HepG2 (cell line): ENCODE results near the gene SRCIN1. TPM values are rescaled to one million over a fixed set of nuclear protein-coding genes. Genes with fewer than 3 reads are reported as not detected.

Source experiments
- ATAC-seq: fragments of 200-7000 bp; cut with Tn5 transposase; 3 replicates; pipeline ENCODE4 v1.9.1; 2020; ENCODE audit warnings: mild to moderate bottlenecking, moderate library complexity
- BruUV-seq: library from RNA; stranded (reverse); fragments of 400-500 nt; replicated peaks from 2 replicates; lab custom pipeline; 2021; lab: Mats Ljungman, UMichigan
- CTCF ChIA-PET: fragments of 300-600 bp; formaldehyde crosslinking; extraction: SDS; loops from one replicate; lab custom pipeline; 2021; ENCODE audit warnings: low total read pairs, inconsistent platforms, low intra/inter-chr PET ratio; lab: Yijun Ruan, JAX
- POLR2A ChIA-PET: fragments of 350-600 bp; sonication (Branson Sonifier 250); formaldehyde crosslinking; loops from one replicate; lab custom pipeline; 2020; ENCODE audit warnings: antibody characterized with exemption, inconsistent platforms; lab: Yijun Ruan, JAX
- DNase-seq: peaks from one replicate; pipeline ENCODE4 v3.0.0-alpha.2; 2015; ENCODE audit warnings: low spot score
- FAIRE-seq: peaks from 3 replicates; lab custom pipeline; 2011; peaks lifted over from hg19 to GRCh38; lab: Jason Lieb, UNC
- H2AFZ ChIP-seq: one replicate; pipeline ENCODE4 v1.6.1; 2011; ENCODE audit warnings: low read length, inconsistent platforms
- H3K27ac ChIP-seq: fragments of 300-600 bp; 3 replicates; pipeline ENCODE4 v1.8.0; 2011; ENCODE audit warnings: mixed run types, mild to moderate bottlenecking, mixed read lengths, low read length, inconsistent platforms; ENCODE audit not compliant: insufficient read depth; ENCODE audit errors: extremely low read length
- H3K27me3 ChIP-seq, 2 experiments: fragments of 200-600 bp in 1 of 2; 2 replicates in 1 of 2; 3 replicates in 1 of 2; pipeline versions ENCODE4 v1.6.0 to v1.8.0; 2011; ENCODE audit warnings: low read length in 2 of 2, mild to moderate bottlenecking in 2 of 2, moderate library complexity in 2 of 2, inconsistent platforms in 1 of 2; ENCODE audit not compliant: insufficient read depth in 2 of 2, control insufficient read depth in 1 of 2
- H3K36me3 ChIP-seq, 2 experiments: fragments of 200-600 bp in 1 of 2; replicated peaks in 1 of 2; 2 replicates in 1 of 2; 3 replicates in 1 of 2; pipeline versions ENCODE4 v1.5.1 to v1.8.0; 2011; ENCODE audit warnings: low read length in 2 of 2, inconsistent platforms in 1 of 2; ENCODE audit not compliant: insufficient read depth in 2 of 2, control insufficient read depth in 1 of 2
- H3K4me1 ChIP-seq: 2 replicates; pipeline ENCODE4 v1.5.1; 2012; ENCODE audit warnings: low read length, inconsistent platforms; ENCODE audit not compliant: insufficient read depth
- H3K4me2 ChIP-seq: 2 replicates; pipeline ENCODE4 v1.6.0; 2011; ENCODE audit warnings: low read depth, low read length, inconsistent platforms
- H3K4me3 ChIP-seq, 3 experiments: fragments of 200-600 bp in 1 of 3; sonication (generic), shearing (Covaris generic) in 1 of 3; replicated peaks in 1 of 3; 2 replicates each; pipeline ENCODE4 v1.5.1; 2011 to 2016; ENCODE audit warnings: low read length in 3 of 3, inconsistent platforms in 2 of 3, low read depth in 2 of 3, mild to moderate bottlenecking in 2 of 3, control low read depth in 1 of 3, mixed read lengths in 1 of 3; ENCODE audit not compliant: insufficient read depth in 1 of 3
- H3K79me2 ChIP-seq: one replicate; pipeline ENCODE4 v1.6.1; 2011; ENCODE audit warnings: low read length, inconsistent platforms; ENCODE audit not compliant: insufficient read depth
- H3K9ac ChIP-seq: 2 replicates; pipeline ENCODE4 v1.6.0; 2011; ENCODE audit warnings: mild to moderate bottlenecking, low read depth, low read length, inconsistent platforms; ENCODE audit not compliant: insufficient read depth
- H3K9me3 ChIP-seq: 2 replicates; pipeline ENCODE4 v1.5.1; 2012; ENCODE audit warnings: mild to moderate bottlenecking, low read length
- H4K20me1 ChIP-seq: 2 replicates; pipeline ENCODE4 v1.6.0; 2011; ENCODE audit warnings: inconsistent platforms, mild to moderate bottlenecking, low read length, moderate library complexity; ENCODE audit not compliant: insufficient read depth
- ASH2L ChIP-seq: fragments of 300-600, 200-600 bp; sonication (generic); IDR thresholded peaks from 2 replicates; pipeline ENCODE4 v1.7.0; 2017; ENCODE audit warnings: low read depth, mild to moderate bottlenecking, moderate library complexity, mixed read lengths, low read length; ENCODE audit not compliant: insufficient read length
- CEBPB ChIP-seq: IDR thresholded peaks from 2 replicates; pipeline ENCODE4 v1.6.1; 2011; ENCODE audit warnings: low read depth, low read length, improper control_type of control experiment, borderline replicate concordance
- ETV6 ChIP-seq: sonication (generic); formaldehyde crosslinking; conservative IDR thresholded peaks from 2 replicates; pipeline ENCODE4 v1.4.0; 2020; ENCODE audit warnings: missing genetic modification reagents
- GLI4 ChIP-seq: sonication (generic); formaldehyde crosslinking; IDR thresholded peaks from 2 replicates; pipeline ENCODE4 v1.5.1; 2020; ENCODE audit warnings: missing genetic modification reagents, mild to moderate bottlenecking, moderate library complexity, borderline replicate concordance
- GPN1 ChIP-seq: sonication (generic); formaldehyde crosslinking; IDR thresholded peaks from 2 replicates; pipeline ENCODE4 v1.5.1; 2020; ENCODE audit warnings: missing genetic modification reagents, borderline replicate concordance
- MTA1 ChIP-seq: sonication (generic); formaldehyde crosslinking; IDR thresholded peaks from 2 replicates; pipeline ENCODE4 v1.4.0; 2020; ENCODE audit warnings: missing genetic modification reagents, mild to moderate bottlenecking, borderline replicate concordance
- RAD51 ChIP-seq: fragments of 450-650 bp; IDR thresholded peaks from 2 replicates; pipeline ENCODE4 v1.6.1; 2016; ENCODE audit warnings: borderline replicate concordance
- SETDB1 ChIP-seq: sonication (generic); formaldehyde crosslinking; IDR thresholded peaks from 2 replicates; pipeline ENCODE4 v1.5.1; 2020; ENCODE audit warnings: missing genetic modification reagents, mild to moderate bottlenecking, borderline replicate concordance
- ZBTB20 ChIP-seq: sonication (generic); formaldehyde crosslinking; IDR thresholded peaks from 2 replicates; pipeline ENCODE4 v1.8.1; 2023; ENCODE audit warnings: missing genetic modification reagents, low read depth, mild to moderate bottlenecking, borderline replicate concordance
- ZBTB26 ChIP-seq: IDR thresholded peaks from 2 replicates; pipeline ENCODE4 v1.6.1; 2016; ENCODE audit warnings: missing compliant biosample characterization, missing genetic modification reagents, borderline replicate concordance
- ZFP90 ChIP-seq: sonication (generic); formaldehyde crosslinking; IDR thresholded peaks from 2 replicates; pipeline ENCODE4 v1.8.0; 2022; ENCODE audit warnings: missing genetic modification reagents, mild to moderate bottlenecking, inconsistent platforms, borderline replicate concordance
- ZNF121 ChIP-seq: sonication (generic); formaldehyde crosslinking; IDR thresholded peaks from 2 replicates; pipeline ENCODE4 v1.5.0; 2020; ENCODE audit warnings: mild to moderate bottlenecking, missing genetic modification reagents
- ZNF383 ChIP-seq: sonication (generic); formaldehyde crosslinking; IDR thresholded peaks from 2 replicates; pipeline ENCODE4 v1.4.0; 2020; ENCODE audit warnings: missing genetic modification reagents, mild to moderate bottlenecking, borderline replicate concordance
- ZNF451 ChIP-seq: sonication (generic); formaldehyde crosslinking; IDR thresholded peaks from 2 replicates; pipeline ENCODE4 v1.5.0; 2020; ENCODE audit warnings: mild to moderate bottlenecking, missing genetic modification reagents
- ZNF607 ChIP-seq: sonication (generic); formaldehyde crosslinking; IDR thresholded peaks from 2 replicates; pipeline ENCODE4 v1.5.1; 2020; ENCODE audit warnings: missing genetic modification reagents, mild to moderate bottlenecking, borderline replicate concordance
- ZNF713 ChIP-seq: sonication (generic); formaldehyde crosslinking; IDR thresholded peaks from 2 replicates; pipeline ENCODE4 v1.4.0; 2020; ENCODE audit warnings: mild to moderate bottlenecking, missing genetic modification reagents
- WGBS: methylation state at CpG from one replicate; pipeline ENCODE4 v1.1.6; 2017; ENCODE audit warnings: low lambda C conversion rate; 5-methylcytosine and 5-hydroxymethylcytosine counted together
- in situ Hi-C: cut with HindIII; loops from 2 replicates; pipeline ENCODE4 v1.10.0; 2017; ENCODE audit warnings: low pct_unique_long_range_greater_than_20kb; ENCODE audit not compliant: extremely low pct_ligation_motif_present
- intact Hi-C: fragments of 100-400 bp; cut with micrococcal nuclease; formaldehyde crosslinking; loops from one replicate; pipeline ENCODE4 v1.10.0; 2022; ENCODE audit not compliant: unreplicated experiment
- polyA plus RNA-seq, 8 experiments: library from polyadenylated mRNA; depleted of rRNA in 3 of 8; stranded (reverse) in 7 of 8; unstranded in 1 of 8; fragments of >200 nt; fragmentation: Illumina TruSeq in 4 of 8; extraction: Trizol in 4 of 8; gene quantifications; 2 replicates each; pipeline versions ENCODE4 v1.2.1 to v1.2.3, GENCODE V29; 2011 to 2016; ENCODE audit warnings: low read depth in 4 of 8, missing spikeins in 1 of 8, mixed read lengths in 1 of 8; ENCODE audit not compliant: insufficient read depth in 1 of 8
- total RNA-seq, 5 experiments: library from RNA; depleted of rRNA; stranded (reverse); fragments of >200 nt; fragmentation: Illumina TruSeq; extraction: Trizol; gene quantifications; 2 replicates each; pipeline ENCODE4 v1.2.3, GENCODE V29; 2016; ENCODE audit warnings: low read depth in 1 of 5
- TF ChIP-seq, protein P1 (sequence below): sonication (generic); formaldehyde crosslinking; IDR thresholded peaks from 2 replicates; pipeline ENCODE4 v1.4.0; 2020; ENCODE audit warnings: missing genetic modification reagents, low read depth, mild to moderate bottlenecking, borderline replicate concordance
- TF ChIP-seq, protein P2 (sequence below): fragments of 450-650 bp; IDR thresholded peaks from 2 replicates; pipeline ENCODE4 v1.6.1; 2017

SRCIN1 gene
- total and polyA plus RNA-seq, 2 of the 13 experiments (the other 11 are each of a cell fraction or from before 2014, with no cell fraction given), result 1.2 to 9.6 TPM

GRCh38 chr17:38601539-38602351 is 4.0 kb downstream of the SRCIN1 start (continued):
- TF ChIP-seq ZBTB26 (CRISPR knock-in tag) (no peak), ZNF121 (CRISPR knock-in tag) (no peak), ZNF383 (no peak), CEBPB (no peak), ZBTB20 (CRISPR knock-in tag) (no peak), ETV6 (no peak; the same call in 1 of the 2 replicates), ZFP90 (0 out of 2 replicates have a peak, but pooled peaks have one; percentile 51), SETDB1 (CRISPR knock-in tag) (no peak)
- TF ChIP-seq, protein P1, sequence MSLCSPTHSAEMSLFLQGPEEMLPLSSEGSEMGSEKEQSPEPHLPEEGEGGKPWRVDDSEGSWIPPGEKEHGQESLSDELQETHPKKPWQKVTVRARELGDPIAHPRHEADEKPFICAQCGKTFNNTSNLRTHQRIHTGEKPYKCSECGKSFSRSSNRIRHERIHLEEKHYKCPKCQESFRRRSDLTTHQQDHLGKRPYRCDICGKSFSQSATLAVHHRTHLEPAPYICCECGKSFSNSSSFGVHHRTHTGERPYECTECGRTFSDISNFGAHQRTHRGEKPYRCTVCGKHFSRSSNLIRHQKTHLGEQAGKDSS (CRISPR knock-in tag), result no peak
- TF ChIP-seq, all 625 proteins: peak for 94

DNA sequence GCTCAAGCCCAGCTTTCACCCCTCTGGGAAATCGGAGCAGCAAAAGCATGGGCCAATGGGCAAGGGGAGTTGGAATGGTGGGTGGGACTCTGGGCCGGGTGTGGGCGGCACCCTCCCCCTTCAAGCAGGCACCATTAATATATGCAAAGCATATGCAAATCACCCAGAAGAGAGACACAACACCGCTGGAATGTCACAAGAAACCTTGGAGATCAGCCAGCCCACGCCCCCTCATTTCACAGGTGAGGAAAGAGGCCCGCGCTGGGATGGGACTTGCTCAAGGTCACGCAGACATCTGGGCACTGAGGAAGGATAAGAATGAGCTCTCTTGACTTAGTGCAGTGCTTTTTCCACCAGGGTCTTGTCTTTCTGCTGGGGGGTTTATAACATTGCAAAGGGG is 4.8 kb downstream of the SRCIN1 start:
- no TSS peak for BruUV-seq
- no peak overlapping the region; a peak in 1 of 6 replicates for H3K4me3 ChIP-seq
- H3K79me2 ChIP-seq, result peaks cover 3% of the 10 kb centered on the region
- in situ Hi-C loops (no loop called here), intact Hi-C loops (no loop called here)
- no peaks in the 10 kb centered on the region for H3K9me3 ChIP-seq
- no peak for ATAC-seq
- no peaks in the 10 kb centered on the region for H3K36me3 ChIP-seq
- no peaks in the 10 kb centered on the region for H3K27me3 ChIP-seq
- 57% methylated on average over 8 of the region's 8 CpGs for WGBS
- no peak for FAIRE-seq
- H3K4me2 ChIP-seq, result peak overlapping the region; percentile 64
- no peak overlapping the region for H2AFZ ChIP-seq
- POLR2A ChIA-PET, result interaction anchor here (0.6 to 13.7 kb wide), 6 partner anchors 15 to 62 kb away, joined by 3 to 208 read pairs (median 7); no protein-coding TSS in a partner anchor
- H3K4me1 ChIP-seq, result peaks cover 91% of the 10 kb centered on the region
- H4K20me1 ChIP-seq, result peaks cover 18% of the 10 kb centered on the region; the same call in 1 of the 2 replicates
- CTCF ChIA-PET, result interaction anchor here (1.3 to 1.6 kb wide), 2 partner anchors 62 to 67 kb away, joined by 4 to 5 read pairs; no protein-coding TSS in a partner anchor
- no peak overlapping the region for H3K27ac ChIP-seq
- H3K9ac ChIP-seq, result no peak overlapping the region
- no peak for DNase-seq
- TF ChIP-seq ZNF713 (CRISPR knock-in tag), result no peak
- TF ChIP-seq ZNF607 (CRISPR knock-in tag), result no peak
- TF ChIP-seq, protein P2, sequence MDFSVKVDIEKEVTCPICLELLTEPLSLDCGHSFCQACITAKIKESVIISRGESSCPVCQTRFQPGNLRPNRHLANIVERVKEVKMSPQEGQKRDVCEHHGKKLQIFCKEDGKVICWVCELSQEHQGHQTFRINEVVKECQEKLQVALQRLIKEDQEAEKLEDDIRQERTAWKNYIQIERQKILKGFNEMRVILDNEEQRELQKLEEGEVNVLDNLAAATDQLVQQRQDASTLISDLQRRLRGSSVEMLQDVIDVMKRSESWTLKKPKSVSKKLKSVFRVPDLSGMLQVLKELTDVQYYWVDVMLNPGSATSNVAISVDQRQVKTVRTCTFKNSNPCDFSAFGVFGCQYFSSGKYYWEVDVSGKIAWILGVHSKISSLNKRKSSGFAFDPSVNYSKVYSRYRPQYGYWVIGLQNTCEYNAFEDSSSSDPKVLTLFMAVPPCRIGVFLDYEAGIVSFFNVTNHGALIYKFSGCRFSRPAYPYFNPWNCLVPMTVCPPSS, result no peak
- TF ChIP-seq MTA1 (CRISPR knock-in tag), result no peak
- no peak for TF ChIP-seq ZNF451 (CRISPR knock-in tag)
- TF ChIP-seq ASH2L, result no peak
- no peak for TF ChIP-seq RAD51
- no peak for TF ChIP-seq GLI4 (CRISPR knock-in tag)
- TF ChIP-seq GPN1 (CRISPR knock-in tag), result no peak
